NB4 (cell line): ENCODE data around the gene KLHL8.

ENCODE experiments used
- DNase-seq: peaks from one replicate; pipeline ENCODE4 v3.0.0; 2010; ENCODE audit warnings: low read depth
- H3K4me3 ChIP-seq: one replicate; pipeline ENCODE4 v1.5.1; 2011; ENCODE audit warnings: mild to moderate bottlenecking, low read depth, low read length, moderate library complexity
- CTCF ChIP-seq: IDR thresholded peaks from one replicate; pipeline ENCODE4 v1.5.1; 2012; ENCODE audit warnings: low read depth, low read length
- MYC ChIP-seq: IDR thresholded peaks from 2 replicates; pipeline ENCODE4 v1.6.1; 2011; ENCODE audit warnings: low read depth, low read length
- POLR2A ChIP-seq: IDR thresholded peaks from 2 replicates; pipeline ENCODE4 v1.6.1; 2011; ENCODE audit warnings: mild to moderate bottlenecking; ENCODE audit not compliant: insufficient read length; ENCODE audit errors: extremely low read depth
- TF ChIP-seq, protein P1 (sequence below): IDR thresholded peaks from 2 replicates; pipeline ENCODE4 v1.6.1; 2011; ENCODE audit warnings: low read depth, low read length

KLHL8 gene

GRCh38 chr4:87258677-87259076, 38.3 kb upstream of the KLHL8 start:
- no peak for TF ChIP-seq MYC
- no peak overlapping the region for H3K4me3 ChIP-seq
- no peak for DNase-seq

- H3K4me3 ChIP-seq: no peak overlapping the region
Measured at GRCh38 chr4:87257523-87257922, 37.1 kb upstream of the KLHL8 start.

DNA sequence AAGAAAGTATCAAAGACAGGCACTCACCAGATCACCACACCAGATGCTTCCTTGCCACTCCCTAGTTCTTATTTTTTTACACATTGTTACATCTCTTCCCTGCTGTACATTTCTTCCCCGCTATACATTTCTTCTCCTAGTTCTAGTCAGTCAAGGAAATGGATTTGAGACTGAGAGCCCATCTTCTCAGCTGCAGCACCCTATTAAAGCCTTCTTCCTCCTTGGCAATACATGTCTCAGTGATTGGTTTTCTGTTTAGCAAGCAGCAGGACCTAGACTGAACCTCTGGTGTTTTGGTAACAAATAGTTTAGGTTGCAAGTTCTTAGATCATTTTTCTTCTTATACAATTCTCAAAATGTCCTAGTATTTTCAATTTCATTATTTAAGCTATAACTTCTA, 35.3 kb upstream of the KLHL8 start:
- TF ChIP-seq, protein P1, sequence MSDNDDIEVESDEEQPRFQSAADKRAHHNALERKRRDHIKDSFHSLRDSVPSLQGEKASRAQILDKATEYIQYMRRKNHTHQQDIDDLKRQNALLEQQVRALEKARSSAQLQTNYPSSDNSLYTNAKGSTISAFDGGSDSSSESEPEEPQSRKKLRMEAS: no peak
- no peak for TF ChIP-seq POLR2A
- no peak for TF ChIP-seq CTCF
- no peak for TF ChIP-seq MYC
- no peak overlapping the region for H3K4me3 ChIP-seq
- DNase-seq: no peak

More at GRCh38 chr4:87257523-87257922, 37.1 kb upstream of the KLHL8 start:
- no peak for DNase-seq
- TF ChIP-seq MYC (no peak), CTCF (no peak), POLR2A (no peak)
- TF ChIP-seq, protein P1: no peak

DNA sequence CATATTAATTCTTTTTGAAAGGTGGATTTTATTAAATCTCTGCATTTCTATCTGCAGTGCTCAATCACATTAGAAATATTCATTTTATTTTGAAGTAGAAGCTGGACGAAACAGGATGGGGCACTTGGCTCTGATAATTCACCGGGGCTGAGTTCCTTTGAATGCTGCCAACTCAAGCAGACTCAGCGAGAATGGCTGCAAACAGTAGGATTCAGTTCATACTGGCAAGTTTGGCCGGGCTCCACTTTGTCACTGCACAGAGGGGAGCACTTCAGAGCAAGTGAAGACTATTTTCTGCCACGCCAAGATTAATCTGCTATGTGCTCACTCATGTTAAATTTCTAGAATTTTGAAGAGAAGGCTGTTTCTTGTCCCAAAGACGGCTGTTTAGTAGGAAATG, 30.7 kb upstream of the KLHL8 start:
- H3K4me3 ChIP-seq: no peak overlapping the region
- no peak for DNase-seq
- TF ChIP-seq, protein P1: no peak
- TF ChIP-seq CTCF (no peak), POLR2A (no peak)

DNA sequence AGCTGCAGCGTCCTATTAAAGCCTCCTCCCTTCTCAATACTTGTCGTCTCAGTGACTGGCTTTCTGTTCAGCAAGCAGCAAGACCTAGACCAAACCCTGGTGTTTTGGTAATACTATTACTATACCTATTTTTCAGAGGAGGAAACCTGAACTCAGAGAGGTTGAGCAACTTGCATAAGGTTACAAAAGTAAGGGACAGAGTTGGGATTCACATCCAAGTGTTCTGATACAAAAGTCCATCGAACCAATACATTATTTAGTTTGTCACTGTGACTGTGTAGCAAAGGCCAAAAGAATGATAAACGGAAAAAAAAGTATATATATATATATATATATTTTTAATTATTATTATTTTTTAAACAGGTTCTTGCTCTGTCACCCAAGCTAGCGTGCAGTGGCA, 29.9 kb upstream of the KLHL8 start:
- no peak for DNase-seq
- TF ChIP-seq MYC (no peak), POLR2A (no peak), CTCF (no peak)
- TF ChIP-seq, protein P1: no peak
- H3K4me3 ChIP-seq: no peak overlapping the region

- DNase-seq: no peak
Measured at GRCh38 chr4:87249332-87250019, 29.1 kb upstream of the KLHL8 start.

More at GRCh38 chr4:87249332-87250019, 29.1 kb upstream of the KLHL8 start:
- TF ChIP-seq CTCF: no peak
- H3K4me3 ChIP-seq: no peak overlapping the region
